ENCODE measurements around the gene MS4A18. TPM values are rescaled to one million over a fixed set of nuclear protein-coding genes. Genes with fewer than 3 reads are reported as not detected.

Gene MS4A18
- total and polyA plus RNA-seq, 7 experiments from 2014 or later = not detected

DNA sequence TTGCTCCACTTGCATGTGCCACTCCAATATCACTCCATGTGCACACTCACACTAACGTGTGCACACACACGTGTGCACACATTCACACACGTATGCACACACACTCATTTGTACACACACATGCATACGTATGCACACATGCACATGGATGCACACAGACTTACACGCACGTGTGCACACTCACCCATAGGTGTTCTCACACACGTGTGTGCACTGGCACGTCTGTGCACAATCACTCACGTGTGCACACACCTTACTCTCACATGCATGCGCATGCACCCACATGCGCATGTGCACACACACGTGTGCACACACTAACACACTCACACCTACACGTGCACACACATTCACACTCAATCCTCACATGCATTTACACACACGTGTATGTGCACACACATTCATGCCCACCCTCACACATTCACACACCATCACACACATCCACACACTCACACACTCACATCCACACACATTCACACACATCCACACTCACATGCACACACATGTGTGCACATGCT is 22.9 kb downstream of the MS4A18 start:
- peaks cover 0 to 45% (median 28%) of the 10 kb centered on the region in 5 donors for H3K27me3 Mint-ChIP-seq
- H3K9me3 Mint-ChIP-seq = peaks cover 0 to 6% (median 0%) of the 10 kb centered on the region in 11 donors
- Histone ChIP-seq H3K27ac (ENCODE audit: low read depth, low read length) (no peak overlapping the region), H3K36me3 (ENCODE audit: control insufficient read depth in 2 of 3, insufficient read depth in 3 of 3, low read length in 3 of 3) (no peaks in the 10 kb centered on the region), H3K4me1 (ENCODE audit: control insufficient read depth in 2 of 2, insufficient read depth in 2 of 2, low read length in 2 of 2) (no peaks in the 10 kb centered on the region), H3K4me3 (ENCODE audit: low read length) (no peak overlapping the region), H3K9me3 (ENCODE audit: control insufficient read depth in 2 of 3, low read length in 3 of 3) (no peaks in the 10 kb centered on the region), H3K27me3 (ENCODE audit: control insufficient read depth in 2 of 2, insufficient read depth in 2 of 2, low read length in 2 of 2) (no peaks in the 10 kb centered on the region)
- no peak for ATAC-seq
- intact Hi-C loops (cut with micrococcal nuclease) = no loop called here
- H3K4me3 Mint-ChIP-seq = no peak overlapping the region
- H3K36me3 Mint-ChIP-seq = no peaks in the 10 kb centered on the region
- POLR2A ChIA-PET = no interaction called here
- CTCF ChIA-PET = no interaction called here
- no peak for DNase-seq
- H3K4me1 Mint-ChIP-seq = no peaks in the 10 kb centered on the region
- peak overlapping the region in 1 of 9 donors; percentile 3 for H3K27ac Mint-ChIP-seq

DNA sequence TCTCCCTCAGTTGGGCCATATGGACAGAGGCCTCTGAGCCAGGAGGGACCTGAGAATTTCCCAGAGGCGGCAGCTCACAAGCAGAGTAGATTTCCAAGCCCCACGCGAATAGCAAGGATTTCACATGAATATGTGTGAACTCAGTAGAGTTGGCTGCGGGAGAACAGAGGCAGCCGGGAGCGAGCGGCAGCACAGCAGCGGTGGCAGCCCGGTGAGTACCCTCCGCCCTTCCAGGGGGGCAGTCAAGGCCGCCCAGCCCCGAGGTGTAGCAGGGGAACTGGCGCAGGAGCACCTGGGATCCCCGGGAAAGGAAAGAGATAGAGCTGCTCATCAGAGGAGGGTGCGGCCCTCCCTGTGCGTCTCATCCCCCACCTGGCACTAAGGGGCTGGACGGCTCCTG is 23.7 kb downstream of the MS4A18 start:
- Mint-ChIP-seq H3K4me1 (no peaks in the 10 kb centered on the region), H3K4me3 (no peak overlapping the region), H3K9me3 (peaks cover 0 to 6% (median 0%) of the 10 kb centered on the region in 11 donors), H3K27ac (no peak overlapping the region), H3K36me3 (no peaks in the 10 kb centered on the region), H3K27me3 (peaks cover 3 to 48% (median 31%) of the 10 kb centered on the region in 5 donors)
- no peak for ATAC-seq
- Histone ChIP-seq H3K9me3 (ENCODE audit: control insufficient read depth in 2 of 3, low read length in 3 of 3) (no peaks in the 10 kb centered on the region), H3K4me3 (ENCODE audit: low read length) (no peak overlapping the region), H3K4me1 (ENCODE audit: control insufficient read depth in 2 of 2, insufficient read depth in 2 of 2, low read length in 2 of 2) (no peaks in the 10 kb centered on the region), H3K27ac (ENCODE audit: low read depth, low read length) (no peak overlapping the region), H3K27me3 (ENCODE audit: control insufficient read depth in 2 of 2, insufficient read depth in 2 of 2, low read length in 2 of 2) (no peaks in the 10 kb centered on the region), H3K36me3 (ENCODE audit: control insufficient read depth in 2 of 3, insufficient read depth in 3 of 3, low read length in 3 of 3) (no peaks in the 10 kb centered on the region)
- ChIA-PET CTCF (no interaction called here), POLR2A (no interaction called here)
- DNase-seq = no peak
- intact Hi-C loops (cut with micrococcal nuclease) = no loop called here

DNA sequence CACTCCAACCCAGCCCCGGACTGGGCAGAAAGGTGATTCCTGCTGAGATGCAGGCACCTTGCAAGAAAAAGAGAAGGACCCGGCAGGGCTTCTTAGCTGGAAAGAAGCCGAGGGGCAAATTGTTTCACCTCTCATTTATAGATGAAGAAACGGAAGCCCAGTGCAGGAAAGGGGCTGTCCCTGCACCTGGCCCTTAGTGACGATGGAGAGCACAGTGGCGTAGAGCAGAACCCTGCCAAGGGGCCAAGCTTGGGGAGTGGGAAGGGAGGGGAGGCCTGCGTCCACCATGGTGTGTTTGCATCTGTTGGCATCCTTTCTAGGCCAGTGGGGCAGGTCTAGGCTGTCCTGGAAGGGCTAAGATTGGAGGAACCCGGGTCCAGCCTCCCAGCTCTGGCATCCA is 24.3 kb downstream of the MS4A18 start:
- H3K4me3 ChIP-seq (ENCODE audit: low read length) = no peak overlapping the region
- no peak overlapping the region for H3K27ac ChIP-seq (ENCODE audit: low read depth, low read length)
- Mint-ChIP-seq H3K27ac (no peak overlapping the region), H3K36me3 (no peaks in the 10 kb centered on the region), H3K9me3 (peaks cover 0 to 6% (median 0%) of the 10 kb centered on the region in 11 donors), H3K27me3 (peaks cover 6 to 44% (median 31%) of the 10 kb centered on the region in 5 donors), H3K4me3 (no peak overlapping the region), H3K4me1 (no peaks in the 10 kb centered on the region)
- H3K9me3 ChIP-seq (ENCODE audit: control insufficient read depth in 2 of 3, low read length in 3 of 3) = no peaks in the 10 kb centered on the region
- H3K36me3 ChIP-seq (ENCODE audit: control insufficient read depth in 2 of 3, insufficient read depth in 3 of 3, low read length in 3 of 3) = no peaks in the 10 kb centered on the region
- CTCF ChIA-PET = no interaction called here
- POLR2A ChIA-PET = no interaction called here
- intact Hi-C loops (cut with micrococcal nuclease) = no loop called here
- H3K27me3 ChIP-seq (ENCODE audit: control insufficient read depth in 2 of 2, insufficient read depth in 2 of 2, low read length in 2 of 2) = no peaks in the 10 kb centered on the region
- no peaks in the 10 kb centered on the region for H3K4me1 ChIP-seq (ENCODE audit: control insufficient read depth in 2 of 2, insufficient read depth in 2 of 2, low read length in 2 of 2)
- ATAC-seq (no peak), DNase-seq (no peak)

DNA sequence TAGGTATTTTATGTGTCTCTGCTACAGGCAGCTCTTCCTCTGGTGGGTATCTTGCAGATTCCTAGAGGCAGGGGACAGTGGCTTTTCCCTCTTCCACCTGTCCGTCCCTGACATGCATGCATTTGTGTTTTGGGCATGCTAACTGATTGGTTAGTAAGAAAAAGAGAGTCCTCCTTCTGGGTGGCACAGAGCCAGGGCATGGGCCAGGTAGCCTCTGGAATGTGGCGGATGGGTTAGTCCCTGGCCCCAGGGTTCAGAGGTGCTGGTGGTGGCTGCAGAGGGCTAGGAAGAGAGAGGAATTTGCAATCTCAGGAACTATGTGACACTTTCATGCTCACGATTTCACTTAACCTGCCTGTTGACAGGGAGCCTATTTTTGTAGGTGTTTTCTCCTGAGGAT is 26.4 kb downstream of the MS4A18 start:
- CTCF ChIA-PET = no interaction called here
- peaks cover 0 to 6% (median 0%) of the 10 kb centered on the region in 11 donors for H3K9me3 Mint-ChIP-seq
- intact Hi-C loops (cut with micrococcal nuclease) = no loop called here

DNA sequence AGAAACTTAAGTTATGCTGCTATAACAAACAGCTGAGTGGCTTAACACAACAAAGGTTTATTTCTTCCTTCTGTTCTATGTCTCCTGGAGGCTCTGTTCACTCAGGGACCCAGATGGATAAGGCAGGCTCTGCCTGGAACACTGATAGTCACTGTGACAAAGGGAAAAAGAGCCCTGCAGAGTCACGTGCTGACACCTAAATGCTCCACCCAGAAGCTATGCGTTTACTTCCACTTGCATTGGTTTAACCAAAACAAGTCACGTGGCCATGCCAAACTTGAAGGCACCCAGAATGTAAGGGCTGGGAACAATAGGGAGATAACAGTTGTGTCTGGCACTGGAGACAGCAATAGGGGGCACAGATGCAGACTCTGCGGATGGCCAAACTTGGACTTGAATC is 28.8 kb downstream of the MS4A18 start:
- H3K27ac ChIP-seq (ENCODE audit: low read depth, low read length) = no peak overlapping the region
- ATAC-seq = no peak
- intact Hi-C loops (cut with micrococcal nuclease) = no loop called here
- H3K4me1 ChIP-seq (ENCODE audit: control insufficient read depth in 2 of 2, insufficient read depth in 2 of 2, low read length in 2 of 2) = no peaks in the 10 kb centered on the region
- ChIA-PET POLR2A (no interaction called here), CTCF (no interaction called here)
- Mint-ChIP-seq H3K36me3 (no peaks in the 10 kb centered on the region), H3K9me3 (no peaks in the 10 kb centered on the region), H3K27me3 (peaks cover 12 to 34% (median 30%) of the 10 kb centered on the region in 5 donors), H3K27ac (no peak overlapping the region), H3K4me3 (no peak overlapping the region), H3K4me1 (no peaks in the 10 kb centered on the region)
- H3K9me3 ChIP-seq (ENCODE audit: control insufficient read depth in 2 of 3, low read length in 3 of 3) = no peaks in the 10 kb centered on the region
- H3K4me3 ChIP-seq (ENCODE audit: low read length) = no peak overlapping the region
- no peaks in the 10 kb centered on the region for H3K36me3 ChIP-seq (ENCODE audit: control insufficient read depth in 2 of 3, insufficient read depth in 3 of 3, low read length in 3 of 3)
- H3K27me3 ChIP-seq (ENCODE audit: control insufficient read depth in 2 of 2, insufficient read depth in 2 of 2, low read length in 2 of 2) = no peaks in the 10 kb centered on the region
- no peak for DNase-seq

More for the DNA sequence above, 26.4 kb downstream of the MS4A18 start:
- H3K4me3 ChIP-seq (ENCODE audit: low read length) = no peak overlapping the region
- POLR2A ChIA-PET = no interaction called here
- H3K4me3 Mint-ChIP-seq = no peak overlapping the region
- H3K36me3 ChIP-seq (ENCODE audit: control insufficient read depth in 2 of 3, insufficient read depth in 3 of 3, low read length in 3 of 3) = no peaks in the 10 kb centered on the region
- peaks cover 6 to 30% (median 19%) of the 10 kb centered on the region in 5 donors for H3K27me3 Mint-ChIP-seq
- H3K36me3 Mint-ChIP-seq = no peaks in the 10 kb centered on the region
- no peaks in the 10 kb centered on the region for H3K4me1 Mint-ChIP-seq
- H3K4me1 ChIP-seq (ENCODE audit: control insufficient read depth in 2 of 2, insufficient read depth in 2 of 2, low read length in 2 of 2) = no peaks in the 10 kb centered on the region
- H3K9me3 ChIP-seq (ENCODE audit: control insufficient read depth in 2 of 3, low read length in 3 of 3) = no peaks in the 10 kb centered on the region
- DNase-seq = no peak
- no peak for ATAC-seq
- no peaks in the 10 kb centered on the region for H3K27me3 ChIP-seq (ENCODE audit: control insufficient read depth in 2 of 2, insufficient read depth in 2 of 2, low read length in 2 of 2)
- no peak overlapping the region for H3K27ac Mint-ChIP-seq
- no peak overlapping the region for H3K27ac ChIP-seq (ENCODE audit: low read depth, low read length)

DNA sequence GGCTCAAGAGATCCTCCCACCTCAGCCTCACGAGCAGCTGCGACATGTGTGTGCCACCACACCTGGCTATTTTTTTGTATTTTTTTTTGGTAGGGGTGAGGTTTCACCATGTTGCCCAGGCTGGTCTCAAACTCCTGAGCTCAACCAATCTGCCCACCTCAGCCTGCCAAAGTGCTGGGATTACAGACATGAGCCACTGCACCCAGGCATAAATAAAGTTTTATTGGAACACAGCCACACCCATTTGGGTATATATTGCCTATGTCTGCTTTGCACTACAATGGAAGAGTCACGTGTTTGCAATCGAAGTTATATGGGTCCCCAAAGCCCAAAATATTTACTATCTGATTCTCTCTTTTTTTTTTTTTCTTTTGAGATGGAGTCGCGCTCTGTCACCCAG is 30.4 kb downstream of the MS4A18 start:
- Histone ChIP-seq H3K9me3 (ENCODE audit: control insufficient read depth in 2 of 3, low read length in 3 of 3) (no peaks in the 10 kb centered on the region), H3K4me3 (ENCODE audit: low read length) (no peak overlapping the region), H3K4me1 (ENCODE audit: control insufficient read depth in 2 of 2, insufficient read depth in 2 of 2, low read length in 2 of 2) (no peaks in the 10 kb centered on the region), H3K36me3 (ENCODE audit: control insufficient read depth in 2 of 3, insufficient read depth in 3 of 3, low read length in 3 of 3) (no peaks in the 10 kb centered on the region), H3K27ac (ENCODE audit: low read depth, low read length) (no peak overlapping the region), H3K27me3 (ENCODE audit: control insufficient read depth in 2 of 2, insufficient read depth in 2 of 2, low read length in 2 of 2) (no peaks in the 10 kb centered on the region)
- ChIA-PET CTCF (no interaction called here), POLR2A (no interaction called here)
- intact Hi-C loops (cut with micrococcal nuclease) = loop anchor here in 1 of 2 donors (5.0 kb wide), 1 partner anchor 393 kb away; no protein-coding TSS in a partner anchor
- H3K27me3 Mint-ChIP-seq = peaks cover 28 to 50% (median 41%) of the 10 kb centered on the region in 5 donors
- peaks cover 0 to 5% (median 0%) of the 10 kb centered on the region in 7 donors for H3K4me1 Mint-ChIP-seq
- H3K9me3 Mint-ChIP-seq = no peaks in the 10 kb centered on the region
- H3K36me3 Mint-ChIP-seq = no peaks in the 10 kb centered on the region
- DNase-seq (no peak), ATAC-seq (no peak)
- no peak overlapping the region for H3K27ac Mint-ChIP-seq
- no peak overlapping the region for H3K4me3 Mint-ChIP-seq

DNA sequence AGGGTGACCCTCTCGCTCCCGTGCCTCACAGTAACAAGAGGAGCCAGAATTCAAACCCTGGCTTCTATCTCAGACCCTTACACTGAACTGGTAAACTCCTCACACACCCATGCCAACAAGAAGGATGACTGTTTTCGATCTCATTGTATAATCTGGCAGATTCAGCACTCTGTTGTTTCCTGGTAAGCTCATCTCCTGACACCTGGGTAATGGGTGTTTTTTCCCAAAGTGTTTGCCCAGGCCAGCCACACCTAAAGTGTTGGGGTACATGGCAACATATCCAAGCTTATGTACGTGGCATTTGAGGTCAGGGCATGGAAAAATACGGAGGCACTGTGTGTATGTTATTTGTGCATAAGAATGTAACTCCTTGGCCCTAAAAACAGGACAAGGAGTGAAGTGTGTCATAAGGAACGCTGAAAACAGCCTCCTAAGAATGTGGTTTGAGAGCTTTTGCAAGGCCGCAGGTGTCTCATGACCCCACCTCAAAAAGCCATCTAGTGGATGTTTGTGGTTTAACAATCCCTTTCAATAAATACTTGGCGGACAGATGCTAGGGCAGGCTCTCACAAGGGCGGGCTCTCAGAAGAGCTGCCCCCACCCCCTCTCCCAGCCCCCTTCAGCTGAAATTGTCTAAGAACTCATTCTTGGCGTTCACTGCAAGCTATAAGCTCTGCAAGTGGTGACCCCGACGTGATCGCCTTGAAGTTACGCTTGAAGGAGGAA is 31.9 kb downstream of the MS4A18 start, which contains the start of gene MS4A15:
TSS of gene MS4A15 (plus strand) at position 561 of the 726 bp plus-strand sequence. CDS start 6,867 bp downstream, outside the sequence.
- no peaks in the 10 kb centered on the region for H3K36me3 Mint-ChIP-seq
- Histone ChIP-seq H3K4me3 (ENCODE audit: low read length) (no peak within 1 kb of the TSS), H3K36me3 (ENCODE audit: control insufficient read depth in 2 of 3, insufficient read depth in 3 of 3, low read length in 3 of 3) (no peaks in the 10 kb centered on the region), H3K4me1 (ENCODE audit: control insufficient read depth in 2 of 2, insufficient read depth in 2 of 2, low read length in 2 of 2) (no peaks in the 10 kb centered on the region), H3K27me3 (ENCODE audit: control insufficient read depth in 2 of 2, insufficient read depth in 2 of 2, low read length in 2 of 2) (no peaks in the 10 kb centered on the region), H3K27ac (ENCODE audit: low read depth, low read length) (no peak within 1 kb of the TSS), H3K9me3 (ENCODE audit: control insufficient read depth in 2 of 3, low read length in 3 of 3) (no peaks in the 10 kb centered on the region)
- intact Hi-C loops (cut with micrococcal nuclease) = loop anchor here in 1 of 2 donors (5.0 kb wide), 1 partner anchor 394 kb away; no protein-coding TSS in a partner anchor
- H3K9me3 Mint-ChIP-seq = no peaks in the 10 kb centered on the region
- ChIA-PET CTCF (no interaction called here), POLR2A (no interaction called here)
- peaks cover 0 to 5% (median 0%) of the 10 kb centered on the region in 7 donors for H3K4me1 Mint-ChIP-seq
- no peak within 1 kb of the TSS for H3K4me3 Mint-ChIP-seq
- no peak for DNase-seq
- peak within 1 kb of the TSS in 1 of 9 donors; percentile 43 for H3K27ac Mint-ChIP-seq
- ATAC-seq = no peak
- peaks cover 37 to 53% (median 42%) of the 10 kb centered on the region in 5 donors for H3K27me3 Mint-ChIP-seq

Data from naive thymus-derived CD4-positive, alpha-beta T cell (primary cell).